ENCODE results near the gene LVRN.

GRCh38 chr5:116062352-116062751, 100.1 kb downstream of the LVRN start:
- peak; percentile 13 for TF ChIP-seq CTCF (IDR thresholded peaks at IDR 0.05; ENCODE audit: borderline replicate concordance, extremely low read depth, low read length, poor library complexity, severe bottlenecking)
- TF ChIP-seq EZH2 (IDR thresholded peaks at IDR 0.05; ENCODE audit: borderline replicate concordance, low read depth, low read length, severe bottlenecking): no peak
